Subcutaneous adipose tissue (tissue), 4 donors: ENCODE results near the gene GFOD1. TPM values are rescaled to one million over a fixed set of nuclear protein-coding genes. Genes with fewer than 3 reads are reported as not detected.

Experiments
- total RNA-seq, 4 donors: library from RNA; depleted of rRNA; stranded (reverse); fragments of >200 nt; gene quantifications; one replicate each; pipeline ENCODE4 v1.1.0, GENCODE V29; 2016
- TF ChIP-seq, protein P1 (sequence below): fragments of 450-650 bp; IDR thresholded peaks from one replicate; pipeline ENCODE4 v1.5.1; 2016; ENCODE audit warnings: low read depth, mild to moderate bottlenecking, control low read depth, antibody characterized with exemption, moderate library complexity

GFOD1 gene
- total RNA-seq, 4 donors from 2014 or later = 26.2 to 68.9 (median 29.1) TPM

- TF ChIP-seq, protein P1, sequence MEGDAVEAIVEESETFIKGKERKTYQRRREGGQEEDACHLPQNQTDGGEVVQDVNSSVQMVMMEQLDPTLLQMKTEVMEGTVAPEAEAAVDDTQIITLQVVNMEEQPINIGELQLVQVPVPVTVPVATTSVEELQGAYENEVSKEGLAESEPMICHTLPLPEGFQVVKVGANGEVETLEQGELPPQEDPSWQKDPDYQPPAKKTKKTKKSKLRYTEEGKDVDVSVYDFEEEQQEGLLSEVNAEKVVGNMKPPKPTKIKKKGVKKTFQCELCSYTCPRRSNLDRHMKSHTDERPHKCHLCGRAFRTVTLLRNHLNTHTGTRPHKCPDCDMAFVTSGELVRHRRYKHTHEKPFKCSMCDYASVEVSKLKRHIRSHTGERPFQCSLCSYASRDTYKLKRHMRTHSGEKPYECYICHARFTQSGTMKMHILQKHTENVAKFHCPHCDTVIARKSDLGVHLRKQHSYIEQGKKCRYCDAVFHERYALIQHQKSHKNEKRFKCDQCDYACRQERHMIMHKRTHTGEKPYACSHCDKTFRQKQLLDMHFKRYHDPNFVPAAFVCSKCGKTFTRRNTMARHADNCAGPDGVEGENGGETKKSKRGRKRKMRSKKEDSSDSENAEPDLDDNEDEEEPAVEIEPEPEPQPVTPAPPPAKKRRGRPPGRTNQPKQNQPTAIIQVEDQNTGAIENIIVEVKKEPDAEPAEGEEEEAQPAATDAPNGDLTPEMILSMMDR = no peak
Observed at GRCh38 chr6:13384506-13384905, 102.9 kb downstream of the GFOD1 start.

DNA sequence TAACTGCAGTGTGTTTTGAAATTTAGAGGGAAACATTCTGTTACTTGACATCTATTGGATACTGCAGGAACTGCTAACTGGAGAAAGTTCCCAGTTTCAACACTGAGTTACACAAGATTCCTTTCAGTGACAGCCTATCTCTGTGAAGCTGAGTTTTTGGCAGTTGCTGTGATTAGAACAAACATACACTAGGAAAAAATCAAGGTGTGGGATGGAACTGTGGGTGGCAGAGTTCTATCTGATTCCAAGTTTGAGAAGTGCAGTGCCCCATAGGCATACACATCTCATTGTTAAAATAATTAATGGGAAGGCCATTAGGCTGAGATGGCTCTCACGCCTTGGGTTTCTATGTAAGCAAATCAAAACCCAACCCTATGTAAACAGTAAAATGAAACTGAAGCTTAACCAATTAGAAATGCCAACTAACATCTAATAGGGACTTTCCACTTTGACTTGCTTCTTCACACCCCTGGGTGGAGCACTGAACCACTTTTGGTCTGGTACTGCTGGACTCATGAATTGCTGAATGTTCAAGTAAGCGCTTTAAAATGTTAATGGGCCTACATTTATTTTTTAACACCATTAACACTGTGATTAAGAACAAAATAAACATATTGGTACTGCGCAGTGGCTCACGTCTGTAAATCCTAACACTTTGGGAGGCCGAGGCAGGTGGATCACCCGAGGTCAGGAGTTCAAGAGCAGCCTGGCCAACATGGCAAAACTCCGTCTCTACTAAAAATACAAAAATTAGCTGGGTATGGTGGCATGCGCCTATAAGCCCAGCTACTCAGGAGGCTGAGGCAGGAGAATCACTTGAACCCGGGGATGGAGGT lies 103.9 kb downstream of the GFOD1 start:
- TF ChIP-seq, protein P1 = no peak

DNA sequence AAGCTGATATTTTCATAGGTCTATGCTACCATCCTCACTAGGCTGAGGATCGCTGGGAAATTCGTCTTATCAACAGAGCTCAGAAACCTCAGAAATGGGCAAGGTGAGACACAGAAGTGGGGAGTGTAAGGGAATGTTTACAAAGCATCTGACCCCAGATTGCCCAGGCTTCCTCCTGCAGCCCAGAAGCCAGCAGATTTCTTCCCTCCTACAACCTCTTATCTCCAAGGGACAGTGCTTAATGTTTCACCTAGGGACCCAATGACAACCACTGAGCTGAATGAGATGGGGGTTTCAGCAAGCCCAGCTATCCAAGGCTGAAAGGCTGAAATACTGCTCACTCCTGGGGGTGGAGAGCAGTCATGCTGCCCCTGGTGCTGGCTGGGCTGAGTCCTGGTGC lies 106.6 kb downstream of the GFOD1 start:
- TF ChIP-seq, protein P1 = no peak

- TF ChIP-seq, protein P1 = no peak
Observed at GRCh38 chr6:13378669-13379590, 108.5 kb downstream of the GFOD1 start.

DNA sequence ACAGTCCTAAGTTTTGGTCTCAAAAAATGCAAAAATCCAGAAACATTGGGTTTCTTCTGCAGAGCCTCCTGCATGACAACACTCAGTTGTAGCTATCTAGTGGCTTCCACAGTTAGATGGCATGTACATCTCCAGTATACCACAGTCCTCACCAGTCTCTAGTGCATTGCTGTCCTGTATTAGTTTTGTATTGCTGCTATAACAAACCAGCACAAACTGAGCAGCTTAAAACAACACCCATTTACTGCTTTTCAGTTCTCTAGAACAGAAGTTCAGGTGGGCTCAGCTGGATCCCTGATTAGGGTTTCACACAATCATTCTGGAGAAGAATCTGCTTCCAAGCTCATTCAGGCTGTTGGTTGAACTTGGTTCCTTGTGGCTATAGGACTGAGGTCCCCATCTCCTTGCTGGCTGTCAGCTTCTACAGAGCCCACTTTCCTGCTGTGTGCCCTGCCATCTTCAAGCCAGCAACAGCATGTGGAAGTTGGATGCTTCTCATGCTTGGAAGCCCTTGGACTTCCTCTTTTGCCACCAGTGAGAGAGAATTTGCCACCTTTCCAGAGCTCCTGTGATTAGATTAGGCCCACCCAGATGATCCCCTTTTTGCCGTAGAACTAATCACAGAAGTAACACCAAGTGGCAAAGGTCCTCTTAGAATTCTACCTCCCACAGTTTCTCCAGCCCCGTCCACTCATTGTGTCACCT lies 110.2 kb downstream of the GFOD1 start:
- TF ChIP-seq, protein P1 = no peak

GRCh38 chr6:13375360-13375878 lies 112.0 kb downstream of the GFOD1 start:
- TF ChIP-seq, protein P1 = no peak
